ENCODE data around the gene CCL15. TPM values are rescaled to one million over a fixed set of nuclear protein-coding genes. Genes with fewer than 3 reads are reported as not detected.

Gene CCL15
- total RNA-seq, 1 donor from 2014 or later, result not detected

- TF ChIP-seq, protein P1, sequence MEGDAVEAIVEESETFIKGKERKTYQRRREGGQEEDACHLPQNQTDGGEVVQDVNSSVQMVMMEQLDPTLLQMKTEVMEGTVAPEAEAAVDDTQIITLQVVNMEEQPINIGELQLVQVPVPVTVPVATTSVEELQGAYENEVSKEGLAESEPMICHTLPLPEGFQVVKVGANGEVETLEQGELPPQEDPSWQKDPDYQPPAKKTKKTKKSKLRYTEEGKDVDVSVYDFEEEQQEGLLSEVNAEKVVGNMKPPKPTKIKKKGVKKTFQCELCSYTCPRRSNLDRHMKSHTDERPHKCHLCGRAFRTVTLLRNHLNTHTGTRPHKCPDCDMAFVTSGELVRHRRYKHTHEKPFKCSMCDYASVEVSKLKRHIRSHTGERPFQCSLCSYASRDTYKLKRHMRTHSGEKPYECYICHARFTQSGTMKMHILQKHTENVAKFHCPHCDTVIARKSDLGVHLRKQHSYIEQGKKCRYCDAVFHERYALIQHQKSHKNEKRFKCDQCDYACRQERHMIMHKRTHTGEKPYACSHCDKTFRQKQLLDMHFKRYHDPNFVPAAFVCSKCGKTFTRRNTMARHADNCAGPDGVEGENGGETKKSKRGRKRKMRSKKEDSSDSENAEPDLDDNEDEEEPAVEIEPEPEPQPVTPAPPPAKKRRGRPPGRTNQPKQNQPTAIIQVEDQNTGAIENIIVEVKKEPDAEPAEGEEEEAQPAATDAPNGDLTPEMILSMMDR (IDR thresholded peaks at IDR 0.05; ENCODE audit: insufficient read depth, low read length, poor library complexity, severe bottlenecking), result no peak
- no peak for DNase-seq (ENCODE audit: low read depth)
- Histone ChIP-seq H3K4me3 (ENCODE audit: low read depth, low read length) (no peak overlapping the region), H3K27me3 (ENCODE audit: control insufficient read depth, insufficient read depth, low read length) (no peaks in the 10 kb centered on the region), H3K36me3 (ENCODE audit: control insufficient read depth, insufficient read depth, low read length) (no peaks in the 10 kb centered on the region)
These were observed 23.0 kb downstream of the CCL15 start for GRCh38 chr17:35978346-35978745.

DNA sequence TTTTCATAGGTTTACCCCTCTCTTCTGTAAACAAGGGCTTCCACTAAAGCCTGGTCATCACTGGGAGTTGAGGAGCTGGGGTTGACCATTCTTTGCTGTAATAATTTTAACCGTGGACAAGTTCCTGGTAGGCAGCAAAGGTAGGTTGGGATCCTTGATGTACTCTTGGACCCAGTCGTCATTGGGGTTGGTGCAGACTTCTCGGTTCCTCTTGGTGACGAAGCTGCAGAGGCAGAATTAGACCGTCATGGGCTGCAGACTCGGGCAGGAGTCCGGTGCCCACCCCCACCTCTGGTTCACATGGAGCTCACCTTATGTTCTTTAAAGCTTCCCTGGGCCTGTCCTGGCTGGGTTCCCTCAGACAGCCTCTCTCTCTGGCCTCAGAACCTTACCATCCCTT lies 23.8 kb downstream of the CCL15 start:
- TF ChIP-seq, protein P1 (IDR thresholded peaks at IDR 0.05; ENCODE audit: insufficient read depth, low read length, poor library complexity, severe bottlenecking), result no peak
- DNase-seq (ENCODE audit: low read depth), result no peak
- no peaks in the 10 kb centered on the region for H3K27me3 ChIP-seq (ENCODE audit: control insufficient read depth, insufficient read depth, low read length)
- H3K4me3 ChIP-seq (ENCODE audit: low read depth, low read length), result no peak overlapping the region
- H3K36me3 ChIP-seq (ENCODE audit: control insufficient read depth, insufficient read depth, low read length), result no peaks in the 10 kb centered on the region

- no peaks in the 10 kb centered on the region for H3K36me3 ChIP-seq (ENCODE audit: control insufficient read depth, insufficient read depth, low read length)
- TF ChIP-seq, protein P1 (IDR thresholded peaks at IDR 0.05; ENCODE audit: insufficient read depth, low read length, poor library complexity, severe bottlenecking), result no peak
- H3K4me3 ChIP-seq (ENCODE audit: low read depth, low read length), result no peak overlapping the region
- no peak for DNase-seq (ENCODE audit: low read depth)
- H3K27me3 ChIP-seq (ENCODE audit: control insufficient read depth, insufficient read depth, low read length), result no peaks in the 10 kb centered on the region
These were observed 27.8 kb downstream of the CCL15 start for GRCh38 chr17:35973333-35974260.

DNA sequence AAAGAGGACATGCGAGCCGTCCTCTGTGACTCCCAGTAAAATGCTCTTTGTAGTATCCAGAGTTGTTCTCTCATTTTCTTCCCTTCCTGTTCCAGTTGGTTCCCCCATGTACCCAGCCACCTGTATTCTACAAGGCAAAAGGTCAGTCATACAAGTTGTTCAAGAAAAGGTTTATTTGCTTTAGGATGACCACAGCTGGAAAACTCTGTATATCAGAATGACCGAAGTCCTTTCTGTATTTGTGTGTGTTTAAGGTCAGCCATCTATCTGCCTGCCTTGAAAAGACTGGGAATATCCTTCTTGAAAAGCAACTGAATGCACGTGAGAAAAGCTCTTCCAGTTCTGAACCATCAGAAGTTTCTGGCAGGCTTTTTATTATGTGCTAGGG lies 28.4 kb downstream of the CCL15 start:
- Histone ChIP-seq H3K36me3 (ENCODE audit: control insufficient read depth, insufficient read depth, low read length) (no peaks in the 10 kb centered on the region), H3K4me3 (ENCODE audit: low read depth, low read length) (no peak overlapping the region), H3K27me3 (ENCODE audit: control insufficient read depth, insufficient read depth, low read length) (no peaks in the 10 kb centered on the region)
- no peak for DNase-seq (ENCODE audit: low read depth)
- TF ChIP-seq, protein P1 (IDR thresholded peaks at IDR 0.05; ENCODE audit: insufficient read depth, low read length, poor library complexity, severe bottlenecking), result no peak

DNA sequence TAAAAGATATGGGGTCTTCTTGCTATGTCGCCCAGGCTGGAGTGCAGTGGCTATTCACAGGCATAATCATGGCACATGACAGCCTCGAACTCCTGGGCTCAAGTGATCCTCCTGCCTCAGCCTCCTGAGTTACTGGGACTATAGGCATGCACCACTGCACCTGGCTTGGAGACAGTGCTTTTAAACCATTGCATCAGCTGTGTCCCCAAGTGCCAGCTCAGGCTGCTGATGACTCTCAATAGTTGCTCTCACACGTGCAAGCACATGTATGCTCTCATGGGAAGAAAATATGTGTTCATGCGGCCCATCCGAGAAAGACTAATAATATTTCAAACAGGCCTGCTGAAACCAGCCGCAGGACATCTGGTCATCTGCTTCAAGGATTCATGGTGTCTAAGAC lies 28.8 kb downstream of the CCL15 start:
- TF ChIP-seq, protein P1 (IDR thresholded peaks at IDR 0.05; ENCODE audit: insufficient read depth, low read length, poor library complexity, severe bottlenecking), result no peak
- DNase-seq (ENCODE audit: low read depth), result no peak
- H3K4me3 ChIP-seq (ENCODE audit: low read depth, low read length), result no peak overlapping the region
- no peaks in the 10 kb centered on the region for H3K36me3 ChIP-seq (ENCODE audit: control insufficient read depth, insufficient read depth, low read length)
- H3K27me3 ChIP-seq (ENCODE audit: control insufficient read depth, insufficient read depth, low read length), result no peaks in the 10 kb centered on the region
